Immature natural killer cell (primary cell): Measurements from ENCODE around the gene PGAM4. TPM values are rescaled to one million over a fixed set of nuclear protein-coding genes. Genes with fewer than 3 reads are reported as not detected.

Source experiments
- polyA plus RNA-seq, 3 donors: library from polyadenylated mRNA; unstranded; fragments of 300-500 nt; fragmentation: Illumina TruSeq; gene quantifications; one replicate each; pipeline ENCODE4 v1.2.3, GENCODE V29; 2021

The PGAM4 gene
- polyA plus RNA-seq, 3 donors from 2014 or later: 0.38 to 0.52 TPM; not detected in 1

Other genes with a start within 250 kb of the PGAM4 start
- 10 to 100 TPM; 13.2 to 79.8 (median 25.5) TPM for gene ATRX, start 183.4 kb downstream of the PGAM4 start, polyA plus RNA-seq
- gene MAGT1, start 74.2 kb downstream of the PGAM4 start, polyA plus RNA-seq: 10 to 100 TPM; 29.7 to 65.1 (median 51.4) TPM
- 100 to 1,000 TPM; 398 to 724 (median 495) TPM for gene COX7B, start 70.2 kb downstream of the PGAM4 start, polyA plus RNA-seq
- gene ATP7A, start 58.9 kb downstream of the PGAM4 start, polyA plus RNA-seq: 10 to 100 TPM in 1 of 3 donors, 1 to 10 TPM in 2; 4.7 to 11.6 (median 6.5) TPM
- gene PGK1, start 134.6 kb upstream of the PGAM4 start, polyA plus RNA-seq: 100 to 1,000 TPM; 383 to 645 (median 581) TPM
- 10 to 100 TPM; 15.4 to 27.2 (median 16.1) TPM for gene TAF9B, start 170.0 kb upstream of the PGAM4 start, polyA plus RNA-seq